Gastroesophageal sphincter (tissue), 3 donors: ENCODE results near the gene UBQLN2.

Source experiments
- CTCF ChIP-seq, 4 experiments: fragments of 200-600 bp in 2 of 4; fragments of 450-650 bp in 2 of 4; sonication (generic) in 1 of 4; IDR thresholded peaks; one replicate each; pipeline ENCODE4 v1.5.1; 2017 to 2019; ENCODE audit warnings: antibody characterized with exemption in 4 of 4, mild to moderate bottlenecking in 2 of 4, moderate library complexity in 2 of 4
- EP300 ChIP-seq: sonication (generic); formaldehyde crosslinking; IDR thresholded peaks from one replicate; pipeline ENCODE4 v1.6.1; 2017; ENCODE audit warnings: antibody characterized with exemption, mild to moderate bottlenecking
- POLR2A ChIP-seq, 2 donors: fragments of 450-650 bp; IDR thresholded peaks; one replicate each; pipeline ENCODE4 v1.6.1; 2017; ENCODE audit warnings: antibody characterized with exemption in 2 of 2, mild to moderate bottlenecking in 2 of 2, moderate library complexity in 1 of 2
- POLR2AphosphoS5 ChIP-seq: sonication (generic); formaldehyde crosslinking; IDR thresholded peaks from one replicate; pipeline ENCODE4 v1.6.1; 2017; ENCODE audit warnings: antibody characterized with exemption

GRCh38 chrX:56564921-56565840 lies 1.8 kb downstream of the UBQLN2 start:
- TF ChIP-seq CTCF (IDR thresholded peaks at IDR 0.05) (no peak), EP300 (no peak), POLR2AphosphoS5 (no peak), POLR2A (IDR thresholded peaks at IDR 0.05) (no peak)
